Suprapubic skin (tissue), 4 donors: ENCODE results near the gene FOSB. TPM values are rescaled to one million over a fixed set of nuclear protein-coding genes. Genes with fewer than 3 reads are reported as not detected.

Source experiments
- DNase-seq, 2 donors: peaks; one replicate each; pipeline ENCODE4 v3.0.0-alpha.2; 2019; ENCODE audit warnings: low spot score in 2 of 2
- H3K27ac ChIP-seq: fragments of 200-600 bp; sonication (generic); one replicate; pipeline ENCODE4 v1.5.1; 2019
- H3K27me3 ChIP-seq: fragments of 200-600 bp; sonication (generic); one replicate; pipeline ENCODE4 v1.5.1; 2019
- H3K36me3 ChIP-seq: fragments of 200-600 bp; sonication (generic); one replicate; pipeline ENCODE4 v1.5.1; 2019
- H3K4me1 ChIP-seq: fragments of 200-600 bp; sonication (generic); one replicate; pipeline ENCODE4 v1.5.1; 2019
- H3K4me3 ChIP-seq: fragments of 200-600 bp; sonication (generic); one replicate; pipeline ENCODE4 v1.5.1; 2019; ENCODE audit warnings: mild to moderate bottlenecking
- H3K9me3 ChIP-seq: fragments of 200-600 bp; sonication (generic); one replicate; pipeline ENCODE4 v1.5.1; 2019
- CTCF ChIP-seq, 2 donors: fragments of 200-600 bp in 1 of 2; fragments of 450-650 bp in 1 of 2; sonication (generic) in 1 of 2; IDR thresholded peaks; one replicate each; pipeline ENCODE4 v1.5.1; 2016 to 2019; ENCODE audit warnings: antibody characterized with exemption in 2 of 2, mild to moderate bottlenecking in 1 of 2, moderate library complexity in 1 of 2
- EP300 ChIP-seq: sonication (generic); formaldehyde crosslinking; IDR thresholded peaks from one replicate; pipeline ENCODE4 v1.6.1; 2017; ENCODE audit warnings: antibody characterized with exemption
- POLR2A ChIP-seq, 2 donors: fragments of 450-650 bp; IDR thresholded peaks; one replicate each; pipeline ENCODE4 v1.6.1; 2017; ENCODE audit warnings: antibody characterized with exemption in 2 of 2, mild to moderate bottlenecking in 2 of 2, moderate library complexity in 2 of 2
- POLR2AphosphoS5 ChIP-seq, 3 donors: sonication (generic); formaldehyde crosslinking; IDR thresholded peaks; one replicate each; pipeline ENCODE4 v1.6.1; 2017; ENCODE audit warnings: antibody characterized with exemption in 3 of 3
- WGBS: methylation state at CpG from one replicate; pipeline ENCODE4 v1.1.5; 2018; 5-methylcytosine and 5-hydroxymethylcytosine counted together
- total RNA-seq, 4 donors: library from RNA; depleted of rRNA; stranded (reverse); fragments of >200 nt; gene quantifications; one replicate each; pipeline ENCODE4 v1.1.0, GENCODE V29; 2016

The FOSB gene
- total RNA-seq, 4 donors from 2014 or later: 326 to 676 (median 518) TPM

DNA sequence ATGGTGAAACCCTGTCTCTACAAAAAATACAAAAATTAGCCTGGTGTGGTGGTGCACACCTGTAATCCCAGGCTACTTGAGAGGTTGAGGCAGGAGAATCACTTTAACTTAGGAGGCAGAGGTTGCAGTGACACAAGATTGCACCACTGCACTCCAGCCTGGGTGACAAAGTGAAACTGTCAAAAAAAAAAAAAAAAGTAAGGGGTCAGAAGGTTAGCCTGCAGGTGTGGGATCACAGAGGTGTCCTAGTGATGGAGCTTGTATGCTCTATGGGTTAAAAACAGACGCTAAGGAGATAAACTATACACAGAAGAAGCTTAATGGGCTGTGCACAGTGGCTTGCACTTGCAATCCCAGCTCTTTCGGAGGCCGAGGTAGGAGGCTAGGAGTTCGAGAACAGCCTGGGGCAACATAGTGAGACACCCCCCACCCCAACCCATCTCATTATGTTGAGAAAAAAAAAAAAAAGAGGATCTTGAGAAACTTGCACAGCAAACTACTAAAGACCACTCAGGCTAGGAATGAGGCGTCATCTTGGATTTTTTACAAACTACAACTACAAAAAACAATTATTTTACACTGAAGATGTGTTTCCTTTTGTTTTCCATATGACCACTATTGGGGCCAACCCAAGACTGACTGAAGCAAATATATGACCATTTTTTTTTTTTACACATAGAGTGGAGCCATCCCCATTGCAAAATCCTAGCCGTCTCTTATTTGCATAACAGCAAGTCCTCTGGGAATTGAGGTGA is 7.9 kb downstream of the FOSB start:
- H3K9me3 ChIP-seq: no peaks in the 10 kb centered on the region
- DNase-seq: no peak
- H3K27me3 ChIP-seq: no peaks in the 10 kb centered on the region
- H3K36me3 ChIP-seq: peaks cover 15% of the 10 kb centered on the region
- no peak overlapping the region for H3K27ac ChIP-seq
- no peak overlapping the region for H3K4me3 ChIP-seq
- 77% methylated on average over 6 of the region's 6 CpGs for WGBS
- no peak for TF ChIP-seq POLR2AphosphoS5 (IDR thresholded peaks at IDR 0.05)
- no peak for TF ChIP-seq POLR2A (IDR thresholded peaks at IDR 0.05)
- no peak for TF ChIP-seq CTCF (IDR thresholded peaks at IDR 0.05)
- no peak for TF ChIP-seq EP300
- H3K4me1 ChIP-seq: peaks cover 33% of the 10 kb centered on the region

- no peak overlapping the region for H3K4me3 ChIP-seq
- no peaks in the 10 kb centered on the region for H3K27me3 ChIP-seq
- peaks cover 28% of the 10 kb centered on the region for H3K4me1 ChIP-seq
- H3K27ac ChIP-seq: no peak overlapping the region
- no peaks in the 10 kb centered on the region for H3K9me3 ChIP-seq
- DNase-seq: peak in 1 of 2 donors; percentile 82
- H3K36me3 ChIP-seq: peaks cover 15% of the 10 kb centered on the region
- TF ChIP-seq EP300: no peak
- TF ChIP-seq POLR2A (IDR thresholded peaks at IDR 0.05): no peak
- TF ChIP-seq POLR2AphosphoS5 (IDR thresholded peaks at IDR 0.05): no peak
- TF ChIP-seq CTCF (IDR thresholded peaks at IDR 0.05): no peak
- WGBS: 67% methylated on average over 5 of the region's 5 CpGs
Observed at GRCh38 chr19:45476304-45476703, 8.5 kb downstream of the FOSB start.

DNA sequence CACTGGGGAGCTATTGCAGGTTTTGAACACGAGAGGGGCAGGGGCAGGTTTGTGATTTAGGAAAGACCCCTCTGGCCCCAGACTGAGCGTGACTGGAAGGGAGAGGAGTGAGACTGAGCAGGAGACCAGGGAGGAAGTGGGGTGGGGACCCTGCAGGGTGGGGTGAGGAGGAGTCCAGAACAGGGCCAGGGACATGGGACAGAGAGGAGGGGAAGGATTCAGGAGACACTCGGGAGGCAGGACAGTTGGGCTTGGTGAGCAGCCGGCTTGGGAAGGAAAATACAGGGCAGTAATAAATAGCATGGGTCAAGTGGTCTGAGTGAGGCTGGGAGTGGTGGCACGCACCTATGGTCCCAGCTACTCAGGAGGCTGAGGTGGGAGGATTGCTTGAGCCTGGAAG is 9.4 kb downstream of the FOSB start:
- TF ChIP-seq CTCF (IDR thresholded peaks at IDR 0.05) (no peak), POLR2AphosphoS5 (IDR thresholded peaks at IDR 0.05) (no peak), POLR2A (IDR thresholded peaks at IDR 0.05) (no peak), EP300 (no peak)
- Histone ChIP-seq H3K27ac (no peak overlapping the region), H3K36me3 (peaks cover 15% of the 10 kb centered on the region), H3K4me3 (no peak overlapping the region), H3K9me3 (no peaks in the 10 kb centered on the region), H3K27me3 (no peaks in the 10 kb centered on the region), H3K4me1 (peaks cover 28% of the 10 kb centered on the region)
- peak in 1 of 2 donors; percentile 85 for DNase-seq
- WGBS: 43% methylated on average over 5 of the region's 5 CpGs

DNA sequence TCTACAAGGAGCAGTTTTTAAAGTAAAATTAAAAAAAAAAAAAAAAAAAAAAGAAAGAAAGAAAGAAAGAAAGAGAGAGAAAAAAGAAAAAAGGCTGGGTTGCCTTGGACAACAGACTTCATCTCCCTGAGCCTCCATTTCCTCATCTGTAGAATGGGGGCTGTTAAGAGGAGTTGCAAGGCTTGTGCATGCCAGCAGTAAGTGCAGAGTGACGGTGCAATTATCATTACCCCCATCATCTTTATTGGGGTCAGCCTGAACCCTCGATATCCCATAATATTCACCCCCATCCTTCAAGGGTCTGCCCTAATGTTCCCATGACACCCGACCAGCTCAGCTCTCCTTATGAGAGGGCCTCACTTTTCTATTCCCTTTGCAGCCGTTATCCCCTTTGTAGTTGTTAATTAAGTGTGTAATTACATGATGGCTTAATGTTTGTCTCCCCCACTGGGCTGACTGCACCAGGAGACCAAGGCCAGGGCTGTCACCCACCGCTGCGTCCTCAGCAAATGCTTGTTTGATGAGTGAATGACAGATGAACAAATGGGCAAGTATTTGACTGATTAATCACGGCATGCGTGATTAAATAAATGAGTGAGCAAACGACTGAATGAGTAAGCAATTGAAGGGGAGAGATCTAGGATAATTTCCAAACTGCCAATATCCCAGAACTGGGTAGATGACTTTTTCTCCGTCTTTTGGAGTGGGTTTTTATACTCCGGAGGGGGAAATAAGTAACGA is 10.1 kb downstream of the FOSB start:
- Histone ChIP-seq H3K36me3 (peaks cover 8% of the 10 kb centered on the region), H3K9me3 (no peaks in the 10 kb centered on the region), H3K4me3 (peak overlapping the region; percentile 60), H3K4me1 (peaks cover 23% of the 10 kb centered on the region), H3K27ac (peak overlapping the region; percentile 99), H3K27me3 (no peaks in the 10 kb centered on the region)
- DNase-seq: no peak
- 6% methylated on average over 12 of the region's 12 CpGs for WGBS
- TF ChIP-seq CTCF (IDR thresholded peaks at IDR 0.05): no peak
- no peak for TF ChIP-seq EP300
- TF ChIP-seq POLR2AphosphoS5 (IDR thresholded peaks at IDR 0.05): no peak
- no peak for TF ChIP-seq POLR2A (IDR thresholded peaks at IDR 0.05)
